Subcutaneous abdominal adipose tissue (tissue), 5 donors: ENCODE results near the gene AMH.
"Not testable (repeated sequence)": the region's sequence is repeated elsewhere in the genome, so short reads cannot be mapped to it uniquely, and the experiment has no call there.

Source experiments
- H3K27ac ChIP-seq: one replicate; pipeline ENCODE4 v1.7.0; 2013; ENCODE audit warnings: low read depth, mild to moderate bottlenecking, inconsistent platforms, low read length, moderate library complexity
- H3K27me3 ChIP-seq, 5 donors: one replicate each; pipeline ENCODE4 v1.7.0; 2013; ENCODE audit warnings: low read length in 5 of 5, inconsistent platforms in 1 of 5; ENCODE audit not compliant: control insufficient read depth in 5 of 5, insufficient read depth in 4 of 5
- H3K36me3 ChIP-seq, 5 donors: one replicate each; pipeline ENCODE4 v1.7.0; 2013; ENCODE audit warnings: low read length in 5 of 5; ENCODE audit not compliant: control insufficient read depth in 5 of 5, insufficient read depth in 5 of 5
- H3K4me1 ChIP-seq, 5 donors: one replicate each; pipeline ENCODE4 v1.7.0; 2013; ENCODE audit warnings: low read length in 5 of 5, mild to moderate bottlenecking in 3 of 5, moderate library complexity in 1 of 5; ENCODE audit not compliant: control insufficient read depth in 5 of 5, insufficient read depth in 5 of 5
- H3K4me3 ChIP-seq, 5 donors: one replicate each; pipeline ENCODE4 v1.7.0; 2013; ENCODE audit warnings: low read length in 5 of 5, low read depth in 1 of 5
- H3K9ac ChIP-seq, 5 donors: one replicate each; pipeline ENCODE4 v1.7.0; 2013; ENCODE audit warnings: low read length in 5 of 5, mild to moderate bottlenecking in 4 of 5, moderate library complexity in 3 of 5
- H3K9me3 ChIP-seq, 5 donors: one replicate each; pipeline ENCODE4 v1.7.0; 2013; ENCODE audit warnings: low read length in 5 of 5; ENCODE audit not compliant: control insufficient read depth in 5 of 5
- donor health status: healthy.
- donor health status: healthy.
- donor health status: healthy.
- donor health status: healthy.
- donor health status: healthy.

AMH gene

DNA sequence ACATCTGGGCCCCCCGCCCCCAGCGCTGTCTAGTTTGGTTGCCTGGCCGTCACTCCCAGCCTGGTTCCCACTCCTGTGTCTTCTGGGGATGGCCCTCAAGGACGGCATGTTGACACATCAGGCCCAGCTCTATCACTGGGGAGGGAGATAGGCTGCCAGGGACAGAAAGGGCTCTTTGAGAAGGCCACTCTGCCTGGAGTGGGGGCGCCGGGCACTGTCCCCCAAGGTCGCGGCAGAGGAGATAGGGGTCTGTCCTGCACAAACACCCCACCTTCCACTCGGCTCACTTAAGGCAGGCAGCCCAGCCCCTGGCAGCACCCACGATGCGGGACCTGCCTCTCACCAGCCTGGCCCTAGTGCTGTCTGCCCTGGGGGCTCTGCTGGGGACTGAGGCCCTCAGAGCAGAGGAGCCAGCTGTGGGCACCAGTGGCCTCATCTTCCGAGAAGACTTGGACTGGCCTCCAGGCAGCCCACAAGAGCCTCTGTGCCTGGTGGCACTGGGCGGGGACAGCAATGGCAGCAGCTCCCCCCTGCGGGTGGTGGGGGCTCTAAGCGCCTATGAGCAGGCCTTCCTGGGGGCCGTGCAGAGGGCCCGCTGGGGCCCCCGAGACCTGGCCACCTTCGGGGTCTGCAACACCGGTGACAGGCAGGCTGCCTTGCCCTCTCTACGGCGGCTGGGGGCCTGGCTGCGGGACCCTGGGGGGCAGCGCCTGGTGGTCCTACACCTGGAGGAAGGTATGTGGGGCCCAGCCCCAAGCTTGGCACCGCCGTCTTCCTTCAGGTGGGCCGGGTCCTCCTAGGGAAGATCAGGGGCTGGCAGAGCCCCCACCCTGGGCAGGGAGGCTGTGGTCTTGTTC, at the start of gene AMH:
Gene AMH, plus strand, starts transcription at position 314 of the 857 bp plus-strand sequence. Its CDS starts 10 bp downstream, at position 324.
- H3K27ac ChIP-seq, result no peak within 1 kb of the TSS
- H3K27me3 ChIP-seq, result peaks cover 42 to 47% (median 43%) of the 10 kb centered on the region in 5 donors
- H3K9me3 ChIP-seq, result no peaks in the 10 kb centered on the region
- H3K4me1 ChIP-seq, result peaks cover 0 to 47% (median 40%) of the 10 kb centered on the region in 5 donors
- no peak within 1 kb of the TSS for H3K4me3 ChIP-seq
- H3K36me3 ChIP-seq, result peaks cover 0 to 46% (median 40%) of the 10 kb centered on the region in 5 donors
- no peak within 1 kb of the TSS for H3K9ac ChIP-seq

DNA sequence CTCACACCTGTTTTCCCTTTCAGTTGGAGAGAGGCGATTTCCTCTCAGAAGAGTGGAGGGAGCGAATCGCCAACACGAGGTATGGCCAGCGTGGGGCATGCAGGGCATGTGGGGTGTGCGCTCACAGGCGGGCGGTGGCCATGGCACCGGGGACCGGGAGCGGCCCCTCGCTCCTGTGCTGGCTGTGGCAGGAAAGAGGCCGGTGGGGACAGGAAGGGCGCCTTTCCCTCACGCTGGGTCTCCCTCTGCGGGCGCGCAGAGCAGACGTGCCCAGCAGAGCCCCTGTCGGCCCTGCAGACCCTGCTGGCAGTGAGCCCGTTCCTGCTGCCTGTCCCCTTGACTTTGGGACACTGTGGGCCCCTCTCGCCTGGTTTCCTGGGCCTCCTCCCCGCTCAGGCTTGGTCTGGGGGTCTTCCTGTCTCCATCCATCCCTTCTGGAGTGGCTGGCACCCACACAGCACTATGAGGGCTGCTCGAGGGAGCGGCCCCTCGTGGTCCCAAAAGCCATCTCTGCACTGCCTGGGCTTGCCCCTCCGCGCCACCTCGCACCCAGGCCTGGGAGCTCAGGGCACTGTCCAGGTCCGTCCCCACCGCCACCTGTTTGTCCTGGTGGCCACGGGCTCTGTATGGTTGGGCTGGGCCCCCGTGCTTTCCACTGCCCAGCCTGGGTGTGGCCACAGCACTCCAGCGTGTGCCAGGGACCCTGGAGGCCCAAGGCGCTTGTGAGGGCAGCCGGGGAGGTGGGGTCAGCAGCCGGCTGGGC, 49.1 kb upstream of the AMH start:
- H3K36me3 ChIP-seq, result peaks cover 0 to 88% (median 59%) of the 10 kb centered on the region in 5 donors
- H3K4me3 ChIP-seq, result no peak overlapping the region
- no peaks in the 10 kb centered on the region for H3K27me3 ChIP-seq
- no peaks in the 10 kb centered on the region for H3K9me3 ChIP-seq
- no peak overlapping the region for H3K9ac ChIP-seq
- no peak overlapping the region for H3K27ac ChIP-seq
- H3K4me1 ChIP-seq, result peaks cover 0 to 4% (median 0%) of the 10 kb centered on the region in 5 donors

- not testable (repeated sequence) for H3K9me3 ChIP-seq, H3K27ac ChIP-seq, H3K4me1 ChIP-seq, H3K4me3 ChIP-seq, H3K9ac ChIP-seq, H3K27me3 ChIP-seq
- H3K36me3 ChIP-seq, result peaks cover 0 to 88% (median 58%) of the 10 kb centered on the region in 5 donors
Observed at GRCh38 chr19:2200624-2201294, 48.4 kb upstream of the AMH start.

DNA sequence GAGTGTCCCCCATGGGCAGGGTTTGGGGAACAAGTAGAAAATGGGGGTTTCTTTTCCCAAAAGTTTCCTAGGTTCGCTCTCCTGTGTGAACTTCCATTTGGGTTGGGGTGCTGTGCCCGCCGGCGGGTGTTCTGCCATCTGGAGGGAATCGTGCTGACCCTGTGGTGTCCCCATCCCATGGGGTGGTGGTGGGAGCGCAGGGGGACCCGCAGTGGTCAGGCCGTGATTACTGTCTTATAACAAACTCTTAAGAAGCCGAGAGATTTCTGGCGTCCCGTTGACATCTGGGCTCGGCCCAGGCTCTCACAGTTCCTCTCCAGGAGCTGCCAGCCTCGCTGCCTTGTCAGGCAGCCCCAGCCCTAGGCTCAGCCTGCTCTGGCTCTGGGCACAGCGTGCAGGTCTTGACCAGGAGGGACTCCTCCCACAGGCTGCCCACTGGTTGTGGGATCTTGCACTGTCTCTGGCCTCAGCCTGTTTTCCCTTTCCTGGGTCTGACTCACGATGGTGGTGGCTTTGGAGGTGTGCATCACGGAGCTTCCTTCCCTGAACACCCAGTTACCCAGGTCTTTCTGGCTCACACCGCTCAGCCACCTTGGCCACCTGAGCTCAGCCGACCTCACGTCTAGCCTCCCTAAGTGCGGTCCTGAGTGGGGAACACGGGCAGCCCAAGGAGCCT, 47.5 kb upstream of the AMH start:
- no peaks in the 10 kb centered on the region for H3K27me3 ChIP-seq
- H3K9me3 ChIP-seq, result no peaks in the 10 kb centered on the region
- no peak overlapping the region for H3K27ac ChIP-seq
- peaks cover 0 to 85% (median 52%) of the 10 kb centered on the region in 5 donors for H3K36me3 ChIP-seq
- no peak overlapping the region for H3K9ac ChIP-seq
- H3K4me3 ChIP-seq, result no peak overlapping the region
- H3K4me1 ChIP-seq, result no peaks in the 10 kb centered on the region

DNA sequence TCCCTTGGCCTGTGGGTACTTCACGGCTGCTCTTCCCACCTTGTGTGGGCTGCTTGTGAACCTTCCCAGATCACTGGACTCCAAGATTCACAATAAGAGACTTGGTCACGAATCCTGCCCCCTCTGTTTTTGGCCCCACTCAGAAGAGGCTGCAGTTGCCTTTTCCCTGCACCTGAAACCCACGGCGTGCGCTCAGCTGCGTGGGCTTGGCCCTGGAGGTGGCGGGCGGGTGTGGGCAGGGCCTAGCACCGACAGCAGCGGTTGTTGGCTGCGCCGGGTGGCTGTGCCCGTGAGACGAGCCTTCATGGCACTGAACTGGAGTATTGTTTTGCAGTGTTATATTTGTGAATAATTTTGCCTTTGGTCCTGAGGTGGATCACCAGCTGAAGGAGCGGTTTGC, 46.8 kb upstream of the AMH start:
- H3K27me3 ChIP-seq, result no peaks in the 10 kb centered on the region
- H3K4me3 ChIP-seq, result no peak overlapping the region
- peaks cover 0 to 85% (median 52%) of the 10 kb centered on the region in 5 donors for H3K36me3 ChIP-seq
- H3K9ac ChIP-seq, result no peak overlapping the region
- H3K4me1 ChIP-seq, result no peaks in the 10 kb centered on the region
- no peaks in the 10 kb centered on the region for H3K9me3 ChIP-seq
- H3K27ac ChIP-seq, result no peak overlapping the region

DNA sequence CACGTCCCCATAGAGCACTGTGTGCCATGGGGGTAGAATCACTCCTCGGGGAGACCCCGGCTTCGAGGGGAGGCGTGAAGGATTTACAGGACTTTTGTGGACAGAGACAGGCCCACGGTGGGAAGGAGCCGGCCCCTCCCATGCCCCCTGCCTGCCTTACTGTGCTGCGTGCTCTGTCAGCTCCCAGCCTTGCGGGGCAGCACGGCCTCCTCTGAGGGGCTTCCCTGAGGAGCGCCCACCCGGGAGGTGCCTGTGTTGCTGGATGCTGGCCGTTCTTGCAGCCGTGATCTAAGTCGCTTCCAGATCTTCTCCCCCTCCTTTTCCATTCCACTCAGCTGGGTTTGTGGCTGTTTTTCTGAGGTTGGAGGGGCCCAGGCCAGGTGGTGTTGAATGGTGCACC, 42.1 kb upstream of the AMH start:
- Histone ChIP-seq H3K4me1 (peaks cover 0 to 16% (median 13%) of the 10 kb centered on the region in 5 donors), H3K27me3 (no peaks in the 10 kb centered on the region), H3K4me3 (no peak overlapping the region), H3K9ac (no peak overlapping the region), H3K27ac (no peak overlapping the region), H3K36me3 (peaks cover 0 to 84% (median 59%) of the 10 kb centered on the region in 5 donors), H3K9me3 (no peaks in the 10 kb centered on the region)

DNA sequence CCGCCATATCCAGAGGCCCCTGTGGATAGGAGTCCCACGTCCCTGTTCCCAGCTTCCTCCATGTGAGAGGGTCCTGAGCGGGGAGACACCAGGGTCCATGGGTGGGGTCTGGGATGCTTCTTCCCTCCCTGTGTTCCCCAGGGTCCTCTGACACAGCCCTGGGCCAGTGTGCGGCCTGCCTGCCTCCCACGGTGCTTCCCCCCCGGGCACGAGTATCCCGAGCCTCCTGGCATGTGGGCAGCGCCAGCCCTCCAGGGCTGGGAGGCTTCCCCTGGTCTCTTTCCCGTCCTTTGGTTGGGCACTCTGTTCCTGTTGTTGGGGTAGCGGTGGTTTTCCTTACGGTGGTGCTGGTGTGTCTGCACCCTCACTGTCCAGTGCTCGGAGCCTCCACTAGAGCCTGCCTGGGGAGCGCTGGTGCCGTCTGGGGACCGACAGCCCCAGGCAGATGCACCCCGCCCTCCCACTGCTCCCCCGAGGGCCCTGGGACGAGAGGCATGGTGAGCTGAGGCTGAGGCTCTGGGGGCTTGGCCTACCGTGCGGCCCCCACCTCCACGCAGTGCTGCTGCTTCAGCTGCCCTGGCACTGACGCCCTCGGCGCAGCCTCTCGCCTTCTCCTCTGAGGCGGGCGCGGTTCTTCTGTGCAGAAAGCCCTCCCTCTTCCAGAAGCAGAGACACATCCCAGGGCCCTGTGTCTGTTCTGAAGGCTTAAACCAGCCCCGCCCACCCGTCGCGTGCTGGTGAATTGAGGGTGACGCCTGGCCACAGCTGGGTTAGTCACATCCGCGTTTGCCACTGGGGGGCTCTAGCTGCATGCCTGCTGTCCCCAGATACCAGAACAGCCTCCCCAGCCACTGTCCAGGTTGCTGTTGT, 40.9 kb upstream of the AMH start:
- H3K27me3 ChIP-seq, result no peaks in the 10 kb centered on the region
- peaks cover 0 to 16% (median 13%) of the 10 kb centered on the region in 5 donors for H3K4me1 ChIP-seq
- H3K9me3 ChIP-seq, result no peaks in the 10 kb centered on the region
- H3K9ac ChIP-seq, result no peak overlapping the region
- H3K4me3 ChIP-seq, result peak overlapping the region in 1 of 5 donors; percentile 10
- peak overlapping the region; percentile 17 for H3K27ac ChIP-seq
- H3K36me3 ChIP-seq, result peaks cover 0 to 85% (median 63%) of the 10 kb centered on the region in 5 donors

DNA sequence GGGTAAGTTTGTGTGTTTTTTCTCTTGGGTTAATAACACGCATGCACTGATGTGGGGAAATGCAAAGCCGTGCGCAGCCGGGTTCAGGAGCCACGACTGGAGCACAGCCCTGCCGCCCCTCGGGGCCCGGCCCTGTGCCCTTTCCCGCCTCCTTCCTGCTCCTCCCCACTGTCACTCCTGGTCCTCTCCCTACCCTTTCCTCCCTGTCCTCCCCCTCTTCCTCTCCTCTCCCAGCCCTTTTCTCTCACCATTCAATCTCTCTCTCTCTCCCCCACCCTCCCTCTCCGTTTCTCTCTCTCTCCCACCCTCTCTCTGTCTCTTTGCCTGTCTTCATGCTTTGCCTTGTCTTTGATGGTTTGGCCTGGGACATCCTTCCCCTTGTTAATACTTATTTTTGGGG, 40.1 kb upstream of the AMH start:
- no peaks in the 10 kb centered on the region for H3K27me3 ChIP-seq
- H3K36me3 ChIP-seq, result peaks cover 0 to 85% (median 63%) of the 10 kb centered on the region in 5 donors
- H3K27ac ChIP-seq, result peak overlapping the region; percentile 17
- peaks cover 0 to 16% (median 13%) of the 10 kb centered on the region in 5 donors for H3K4me1 ChIP-seq
- H3K9me3 ChIP-seq, result no peaks in the 10 kb centered on the region
- no peak overlapping the region for H3K9ac ChIP-seq
- no peak overlapping the region for H3K4me3 ChIP-seq

GRCh38 chr19:2209408-2209807, 39.7 kb upstream of the AMH start:
- no peak overlapping the region for H3K27ac ChIP-seq
- no peak overlapping the region for H3K4me3 ChIP-seq
- H3K36me3 ChIP-seq, result peaks cover 0 to 85% (median 63%) of the 10 kb centered on the region in 5 donors
- H3K9me3 ChIP-seq, result no peaks in the 10 kb centered on the region
- no peaks in the 10 kb centered on the region for H3K27me3 ChIP-seq
- H3K9ac ChIP-seq, result no peak overlapping the region
- peaks cover 0 to 16% (median 13%) of the 10 kb centered on the region in 5 donors for H3K4me1 ChIP-seq
